CD4-positive, alpha-beta T cell treated with Interleukin-15 for 4 hours (primary cell): ENCODE results near the gene HCAR2.
"Not testable (repeated sequence)": the region's sequence is repeated elsewhere in the genome, so short reads cannot be mapped to it uniquely, and the experiment has no call there.

Experiments
- DNase-seq: peaks from one replicate; pipeline ENCODE4 v3.0.0-alpha.2; 2020; ENCODE audit warnings: low spot score

Gene HCAR2

DNA sequence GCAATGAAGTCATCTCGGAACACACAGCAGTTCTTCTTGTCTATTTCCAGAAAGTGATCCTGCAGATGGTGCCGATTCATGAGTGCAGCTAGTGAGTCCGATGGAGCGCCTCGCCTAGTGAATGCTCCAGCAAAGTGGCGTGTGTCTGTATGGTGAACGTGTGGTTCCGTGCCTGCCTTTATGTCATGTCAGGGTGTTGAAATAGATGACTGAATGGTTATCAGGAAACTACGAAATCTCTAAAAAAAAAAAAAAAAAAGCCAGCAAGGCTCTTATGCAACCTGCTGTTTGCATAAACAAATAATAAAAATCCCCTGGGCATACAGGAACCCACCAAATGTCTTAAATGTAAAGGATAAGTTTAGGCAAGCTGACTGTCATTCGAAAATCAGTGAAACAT is 13.5 kb upstream of the HCAR2 start, which contains the start of gene HCAR3:
HCAR3 (minus strand) TSS at position 154 of the 400 bp plus-strand sequence; CDS start at position 80, 74 bp downstream.
- DNase-seq = not testable (repeated sequence)

- not testable (repeated sequence) for DNase-seq
Observed at GRCh38 chr12:122715211-122715610, 12.1 kb upstream of the HCAR2 start.

DNA sequence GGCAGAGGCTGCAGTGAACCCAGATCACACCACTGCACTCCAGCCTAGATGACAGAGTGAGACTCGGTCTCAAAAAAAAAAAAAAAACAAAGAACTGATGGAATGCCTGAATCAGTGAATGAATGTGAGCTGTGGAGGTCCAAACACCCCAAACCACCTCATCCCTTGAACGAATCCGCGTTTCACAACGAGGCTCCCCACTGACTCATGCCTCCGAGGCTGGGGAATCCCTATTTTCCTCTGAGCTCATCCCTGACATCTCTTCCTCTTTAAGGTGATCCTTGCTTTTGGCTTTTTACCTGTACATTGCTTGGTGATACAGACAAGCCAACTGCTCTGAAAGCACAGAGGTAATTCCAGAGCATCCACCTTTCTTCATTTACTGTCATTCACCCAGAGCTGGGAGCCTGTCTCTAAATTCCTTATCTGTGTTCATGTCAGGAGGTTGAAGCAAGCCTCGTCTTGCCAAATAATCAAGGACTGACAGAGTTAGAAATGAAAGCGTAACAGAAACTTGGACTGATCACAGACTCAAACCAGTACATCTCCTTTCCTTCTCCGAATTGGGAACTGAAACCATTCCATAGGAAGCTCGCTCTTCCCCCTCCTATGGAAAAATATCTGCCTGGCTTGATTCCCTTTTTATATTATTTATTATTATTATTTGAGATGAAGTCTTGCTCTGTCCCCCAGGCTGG is 10.5 kb upstream of the HCAR2 start:
- DNase-seq = not testable (repeated sequence)

DNA sequence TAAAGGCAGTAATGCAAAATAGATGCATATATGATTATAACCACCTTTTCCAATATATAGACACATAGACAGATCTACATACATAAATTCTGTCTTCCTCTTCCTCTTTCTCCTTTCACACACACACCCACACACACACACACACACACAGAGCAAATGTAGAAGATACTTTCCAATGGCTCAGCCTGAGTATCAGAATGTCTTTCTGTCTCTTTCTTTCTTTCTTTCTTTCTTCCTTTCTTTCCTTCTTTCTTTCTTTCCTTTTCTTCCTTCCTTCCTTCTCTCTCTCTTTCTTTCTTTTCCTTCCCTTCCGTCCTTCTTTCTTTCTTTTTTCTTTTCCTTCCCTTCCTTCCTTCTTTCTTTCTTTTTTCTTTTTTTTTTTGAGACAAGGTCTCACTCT is 8.1 kb upstream of the HCAR2 start:
- not testable (repeated sequence) for DNase-seq

DNA sequence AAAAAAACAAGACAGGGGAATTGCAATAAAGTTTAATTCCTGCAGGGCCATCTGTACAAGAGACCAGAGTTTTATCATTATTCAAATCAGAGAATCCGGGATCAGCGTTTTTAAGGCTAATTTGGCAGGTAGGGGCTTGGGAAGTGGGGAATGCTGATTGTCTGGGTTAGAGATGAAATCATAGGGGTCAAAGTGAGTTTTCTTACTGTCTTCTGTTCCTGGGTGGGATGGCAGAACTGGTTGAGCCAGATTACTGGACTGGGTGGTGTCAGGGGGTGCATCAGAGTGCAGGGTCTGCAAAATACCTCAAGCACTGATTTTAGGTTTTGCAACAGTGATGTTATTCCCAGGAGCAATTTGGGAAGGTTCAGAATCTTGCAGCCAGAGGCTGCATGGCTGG is 7.2 kb upstream of the HCAR2 start:
- not testable (repeated sequence) for DNase-seq

- DNase-seq = not testable (repeated sequence)
Observed at GRCh38 chr12:122709287-122709686, 6.1 kb upstream of the HCAR2 start.

DNA sequence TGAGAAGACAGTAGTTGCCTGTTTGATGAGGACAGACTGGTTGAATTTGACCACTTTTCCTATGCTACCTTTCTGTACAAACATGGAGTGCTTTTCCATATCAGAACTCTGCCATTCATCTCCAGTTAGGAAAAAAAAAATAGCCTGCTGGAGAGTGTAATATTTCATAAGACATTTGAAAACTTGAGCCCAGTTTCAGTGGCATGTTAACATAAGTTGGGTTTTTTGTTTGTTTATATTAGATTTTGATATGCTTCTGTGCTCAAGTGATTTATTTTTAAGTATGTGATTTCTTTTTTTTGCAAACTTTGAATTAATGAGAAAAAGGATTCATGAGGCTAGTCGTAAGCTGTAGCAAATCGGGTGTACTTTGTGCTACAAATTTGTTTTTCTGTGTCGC is 684 bp upstream of the HCAR2 start:
- DNase-seq = not testable (repeated sequence)

DNA sequence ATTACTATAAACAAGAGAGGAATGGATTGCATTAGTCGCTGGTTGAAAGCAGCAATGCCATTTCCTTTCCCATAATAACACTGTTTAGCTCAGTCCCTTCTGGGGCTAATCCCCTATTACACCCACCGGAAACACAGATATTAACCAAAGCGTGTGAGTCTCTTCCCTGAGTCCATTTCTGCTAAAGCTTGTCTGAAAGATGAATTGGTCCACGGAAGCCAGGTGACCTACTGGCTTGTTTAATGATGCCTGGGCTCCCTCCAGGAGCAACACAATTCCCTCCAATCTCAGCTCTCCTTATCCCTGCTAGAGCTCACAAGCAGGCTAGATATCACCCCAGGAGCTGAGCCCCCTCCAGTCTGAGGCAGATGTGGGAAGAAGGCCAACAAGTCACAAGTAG is 1.7 kb downstream of the HCAR2 start:
- not testable (repeated sequence) for DNase-seq

DNA sequence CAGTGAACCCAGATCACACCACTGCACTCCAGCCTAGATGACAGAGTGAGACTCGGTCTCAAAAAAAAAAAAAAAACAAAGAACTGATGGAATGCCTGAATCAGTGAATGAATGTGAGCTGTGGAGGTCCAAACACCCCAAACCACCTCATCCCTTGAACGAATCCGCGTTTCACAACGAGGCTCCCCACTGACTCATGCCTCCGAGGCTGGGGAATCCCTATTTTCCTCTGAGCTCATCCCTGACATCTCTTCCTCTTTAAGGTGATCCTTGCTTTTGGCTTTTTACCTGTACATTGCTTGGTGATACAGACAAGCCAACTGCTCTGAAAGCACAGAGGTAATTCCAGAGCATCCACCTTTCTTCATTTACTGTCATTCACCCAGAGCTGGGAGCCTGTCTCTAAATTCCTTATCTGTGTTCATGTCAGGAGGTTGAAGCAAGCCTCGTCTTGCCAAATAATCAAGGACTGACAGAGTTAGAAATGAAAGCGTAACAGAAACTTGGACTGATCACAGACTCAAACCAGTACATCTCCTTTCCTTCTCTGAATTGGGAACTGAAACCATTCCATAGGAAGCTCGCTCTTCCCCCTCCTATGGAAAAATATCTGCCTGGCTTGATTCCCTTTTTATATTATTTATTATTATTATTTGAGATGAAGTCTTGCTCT is 3.0 kb downstream of the HCAR2 start:
- DNase-seq = not testable (repeated sequence)

DNA sequence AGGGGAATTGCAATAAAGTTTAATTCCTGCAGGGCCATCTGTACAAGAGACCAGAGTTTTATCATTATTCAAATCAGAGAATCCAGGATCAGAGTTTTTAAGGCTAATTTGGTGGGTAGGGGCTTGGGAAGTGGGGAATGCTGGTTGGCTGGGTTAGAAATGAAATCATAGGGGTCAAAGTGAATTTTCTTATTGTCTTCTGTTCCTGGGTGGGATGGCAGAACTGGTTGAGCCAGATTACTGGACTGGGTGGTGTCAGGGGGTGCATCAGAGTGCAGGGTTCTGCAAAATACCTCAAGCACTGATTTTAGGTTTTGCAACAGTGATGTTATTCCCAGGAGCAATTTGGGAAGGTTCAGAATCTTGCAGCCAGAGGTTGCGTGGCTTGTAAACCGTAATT is 6.2 kb downstream of the HCAR2 start:
- DNase-seq = not testable (repeated sequence)

DNA sequence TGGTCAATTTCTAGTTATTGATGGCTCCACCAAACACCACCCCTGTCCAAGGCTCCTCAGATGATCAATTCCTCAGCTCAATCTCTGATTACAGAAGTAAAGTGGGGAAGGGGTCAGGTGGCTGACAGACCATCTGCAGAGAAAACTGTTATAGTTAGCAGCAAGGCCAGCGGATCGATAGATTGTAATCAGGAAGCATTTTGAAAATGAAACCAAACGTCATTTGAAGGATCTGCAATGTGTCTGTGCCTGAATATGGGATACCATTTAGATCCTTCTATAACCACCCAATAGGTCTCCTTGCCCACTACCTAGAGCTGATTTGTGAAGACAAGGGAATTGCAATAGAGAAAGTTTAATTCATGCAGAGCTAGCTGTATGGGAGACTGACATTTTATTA is 11.6 kb downstream of the HCAR2 start:
- DNase-seq = no peak

GRCh38 chr12:122688291-122688690 is 14.9 kb downstream of the HCAR2 start:
- DNase-seq = no peak

DNA sequence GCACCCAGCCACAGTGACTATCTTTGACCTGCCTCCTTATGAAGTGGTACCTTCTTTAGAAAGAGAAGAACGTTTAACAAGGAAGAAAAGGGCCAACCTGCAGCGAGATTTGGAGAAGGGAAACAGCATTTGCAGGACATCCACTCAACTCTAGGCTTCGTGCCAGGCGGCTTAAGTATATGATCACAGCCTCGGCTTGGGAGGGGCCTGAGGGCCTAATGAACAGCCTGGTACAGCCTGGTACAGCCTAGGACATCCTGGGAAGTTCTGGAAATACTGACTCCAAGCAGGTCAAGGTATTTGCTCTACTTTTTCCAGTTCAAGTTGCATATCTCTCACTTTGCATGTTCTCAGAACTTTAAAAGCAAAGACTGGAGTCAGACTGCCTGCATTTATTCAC is 16.1 kb downstream of the HCAR2 start:
- DNase-seq = no peak

- DNase-seq = no peak
Observed at GRCh38 chr12:122686538-122686937, 16.6 kb downstream of the HCAR2 start.

GRCh38 chr12:122684297-122684813 is 18.8 kb downstream of the HCAR2 start:
- DNase-seq = no peak

- DNase-seq = no peak
Observed at GRCh38 chr12:122681814-122682213, 21.3 kb downstream of the HCAR2 start.

- not testable (repeated sequence) for DNase-seq
Observed at GRCh38 chr12:122680989-122681388, 22.2 kb downstream of the HCAR2 start.

DNA sequence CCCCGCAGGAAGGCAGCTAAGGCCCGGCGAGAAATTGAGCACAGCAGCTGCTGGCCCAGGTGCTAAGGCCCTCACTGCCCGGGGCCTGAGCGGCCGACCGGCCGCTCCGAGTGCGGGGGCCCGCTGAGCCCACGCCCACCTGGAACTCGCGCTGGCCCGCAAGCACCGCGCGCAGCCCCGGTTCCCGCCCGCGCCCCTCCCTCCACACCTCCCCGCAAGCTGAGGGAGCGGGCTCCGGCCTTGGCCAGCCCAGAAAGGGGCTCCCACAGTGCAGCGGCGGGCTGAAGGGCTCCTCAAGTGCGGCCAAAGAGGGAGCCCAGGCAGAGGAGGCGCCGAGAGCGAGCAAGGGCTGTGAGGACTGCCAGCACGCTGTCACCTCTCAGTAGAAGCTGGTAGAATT is 26.4 kb downstream of the HCAR2 start:
- not testable (repeated sequence) for DNase-seq

GRCh38 chr12:122676015-122676414 is 27.1 kb downstream of the HCAR2 start:
- DNase-seq = not testable (repeated sequence)

GRCh38 chr12:122672515-122672914 is 30.6 kb downstream of the HCAR2 start:
- no peak for DNase-seq

- no peak for DNase-seq
Observed at GRCh38 chr12:122669397-122670070, 33.6 kb downstream of the HCAR2 start.

DNA sequence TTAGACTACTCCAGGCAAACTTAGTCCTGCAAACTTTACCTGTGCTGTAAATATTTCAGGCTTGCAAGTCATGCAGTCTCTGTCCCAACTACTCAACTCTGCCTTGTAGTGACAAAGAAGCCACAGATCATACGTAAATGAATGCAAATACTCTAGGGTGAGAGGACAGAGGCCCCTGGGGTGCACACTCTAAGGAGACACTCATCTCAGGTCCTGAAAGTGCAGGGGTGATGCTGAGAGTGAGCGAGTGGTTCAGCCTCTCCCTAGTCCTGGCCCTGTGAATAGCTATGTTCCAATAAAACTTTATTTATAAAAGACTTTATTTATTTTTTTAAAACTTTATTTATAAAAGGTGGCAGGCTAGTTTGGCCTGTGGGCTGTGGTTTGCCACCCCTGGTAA is 34.9 kb downstream of the HCAR2 start:
- DNase-seq = no peak

- no peak for DNase-seq
Observed at GRCh38 chr12:122665759-122666158, 37.4 kb downstream of the HCAR2 start.
